T-helper 1 cell treated with Interleukin-12 subunit alpha and Interleukin-12 subunit beta and Interleukin-4 antibody, amounts not matched to agents 30 ng/mL and 1 ng/mL, for 36 hours (primary cell): ENCODE data around the gene HRH1. TPM values are rescaled to one million over a fixed set of nuclear protein-coding genes. Genes with fewer than 3 reads are reported as not detected.
"Not testable (repeated sequence)": the region's sequence is repeated elsewhere in the genome, so short reads cannot be mapped to it uniquely, and the experiment has no call there.

Source experiments
- intact Hi-C: fragments of 100-400 bp; cut with micrococcal nuclease; formaldehyde crosslinking; loops from one replicate; pipeline ENCODE4 v1.15.1; 2024
- total RNA-seq: library from RNA; stranded (reverse); gene quantifications from 2 replicates; pipeline ENCODE4 v1.2.3, GENCODE V29; 2022

The HRH1 gene
- 0.12 and 0.17 TPM in 2 replicates for total RNA-seq

GRCh38 chr3:11154036-11154952 lies at the start of gene HRH1:
Gene HRH1 (plus strand): TSS chr3:11154493. CDS start chr3:11259038, 104,545 bp downstream.
- intact Hi-C loops: loop anchor here (2.0 kb wide), 1 partner anchor 181 kb away; no protein-coding TSS in a partner anchor

GRCh38 chr3:11113316-11113715 lies 41.0 kb upstream of the HRH1 start:
- intact Hi-C loops: not testable (repeated sequence)

GRCh38 chr3:11115548-11115947 lies 38.7 kb upstream of the HRH1 start:
- intact Hi-C loops: no loop called here

GRCh38 chr3:11116336-11117059 lies 37.8 kb upstream of the HRH1 start:
- intact Hi-C loops: no loop called here

- intact Hi-C loops: no loop called here
Measured at GRCh38 chr3:11117591-11117990, 36.7 kb upstream of the HRH1 start.

- intact Hi-C loops: no loop called here
Measured at GRCh38 chr3:11118181-11118682, 36.1 kb upstream of the HRH1 start.

GRCh38 chr3:11120091-11120805 lies 34.0 kb upstream of the HRH1 start:
- intact Hi-C loops: no loop called here

GRCh38 chr3:11126653-11127052 lies 27.6 kb upstream of the HRH1 start:
- intact Hi-C loops: no loop called here

- intact Hi-C loops: no loop called here
Measured at GRCh38 chr3:11128682-11129632, 25.3 kb upstream of the HRH1 start.

GRCh38 chr3:11130385-11130784 lies 23.9 kb upstream of the HRH1 start:
- intact Hi-C loops: no loop called here

- intact Hi-C loops: no loop called here
Measured at GRCh38 chr3:11131371-11131770, 22.9 kb upstream of the HRH1 start.

- intact Hi-C loops: not testable (repeated sequence)
Measured at GRCh38 chr3:11131886-11132285, 22.4 kb upstream of the HRH1 start.

GRCh38 chr3:11132861-11133260 lies 21.4 kb upstream of the HRH1 start:
- intact Hi-C loops: no loop called here

GRCh38 chr3:11134794-11135193 lies 19.5 kb upstream of the HRH1 start:
- intact Hi-C loops: no loop called here

- intact Hi-C loops: no loop called here
Measured at GRCh38 chr3:11136116-11136515, 18.2 kb upstream of the HRH1 start.

- intact Hi-C loops: no loop called here
Measured at GRCh38 chr3:11136830-11137626, 17.3 kb upstream of the HRH1 start.

GRCh38 chr3:11137627-11137959 lies 16.7 kb upstream of the HRH1 start:
- intact Hi-C loops: no loop called here

GRCh38 chr3:11138371-11138770 lies 15.9 kb upstream of the HRH1 start:
- intact Hi-C loops: no loop called here

- intact Hi-C loops: no loop called here
Measured at GRCh38 chr3:11140030-11140712, 14.1 kb upstream of the HRH1 start.
